ENCODE data around the gene FAR1.
"Not testable (repeated sequence)": the region's sequence is repeated elsewhere in the genome, so short reads cannot be mapped to it uniquely, and the experiment has no call there.

Gene FAR1

DNA sequence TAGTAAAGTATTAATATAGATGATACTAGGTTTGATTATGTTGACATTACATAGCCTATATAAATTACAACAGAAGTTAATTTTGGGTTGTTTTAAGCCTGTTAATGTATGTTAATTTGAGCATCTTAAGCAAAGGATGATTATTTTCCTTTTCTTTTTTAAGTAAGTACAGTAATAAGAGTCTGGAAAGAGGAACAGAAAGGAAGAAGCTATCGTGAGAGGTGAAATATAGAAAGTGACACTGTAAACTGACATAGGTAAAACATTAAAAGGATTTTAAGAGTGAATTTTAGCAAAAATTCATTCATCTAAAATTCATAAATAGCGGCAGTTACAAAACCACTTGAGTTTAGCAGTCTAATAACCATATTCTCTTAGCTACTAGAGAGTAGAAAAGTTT lies 45.5 kb downstream of the FAR1 start:
- no peak for DNase-seq

DNA sequence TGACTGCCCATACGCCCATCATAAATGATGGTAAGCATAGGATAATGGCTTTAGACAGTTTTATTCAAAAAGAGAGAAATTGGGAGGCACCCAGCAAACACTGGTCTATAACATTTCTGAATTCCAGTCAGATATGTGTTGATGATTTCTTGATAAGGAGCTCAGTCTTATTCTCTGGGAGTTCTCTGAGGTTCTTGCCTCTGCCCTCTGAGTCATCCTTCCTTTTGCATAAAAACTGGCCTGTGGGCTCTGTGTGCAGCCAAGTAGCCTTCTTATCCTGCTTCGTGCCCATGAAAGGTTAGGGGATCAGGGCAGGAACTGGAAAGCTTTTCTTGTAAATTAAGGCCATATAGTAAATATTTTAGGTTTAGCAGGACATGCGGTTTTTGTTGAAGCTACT lies 48.9 kb downstream of the FAR1 start:
- DNase-seq = no peak

DNA sequence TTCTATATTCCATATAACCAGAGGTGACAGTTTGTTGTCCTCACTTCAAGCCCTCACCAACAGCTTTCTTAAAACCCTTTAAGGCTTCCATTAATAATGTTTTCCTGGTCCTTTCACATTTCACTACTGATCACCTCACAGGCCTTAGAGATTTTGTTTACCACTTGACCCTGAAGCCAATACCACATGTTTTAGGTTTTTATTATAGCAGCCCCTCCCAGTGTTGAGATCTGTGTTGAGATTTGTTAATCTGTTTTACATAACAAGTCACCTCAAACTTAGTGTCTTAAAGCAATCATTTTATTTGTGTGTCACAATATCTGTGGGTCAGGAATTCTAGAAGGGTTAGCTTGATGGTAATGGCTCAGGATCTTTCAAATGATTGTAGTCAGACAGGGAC lies 49.9 kb downstream of the FAR1 start:
- no peak for DNase-seq

DNA sequence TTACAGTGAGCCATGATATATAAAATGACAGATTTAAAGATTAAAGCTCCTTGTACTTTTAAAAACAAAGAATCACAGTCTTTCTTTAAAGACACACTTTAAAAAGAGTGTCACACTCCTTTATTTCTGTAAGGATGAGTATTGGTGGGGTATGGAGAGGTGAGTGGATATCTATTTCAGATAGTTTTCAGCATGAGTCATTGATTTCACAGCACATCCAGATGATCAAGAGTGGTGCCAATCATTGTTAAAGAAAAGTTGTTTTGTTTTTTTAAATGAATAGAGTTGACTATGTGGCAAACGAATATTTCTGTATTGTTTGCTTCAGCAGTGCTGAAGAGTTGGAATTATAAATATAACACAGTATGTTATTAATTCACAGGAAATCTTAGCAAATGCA lies 52.5 kb downstream of the FAR1 start:
- no peak for DNase-seq

DNA sequence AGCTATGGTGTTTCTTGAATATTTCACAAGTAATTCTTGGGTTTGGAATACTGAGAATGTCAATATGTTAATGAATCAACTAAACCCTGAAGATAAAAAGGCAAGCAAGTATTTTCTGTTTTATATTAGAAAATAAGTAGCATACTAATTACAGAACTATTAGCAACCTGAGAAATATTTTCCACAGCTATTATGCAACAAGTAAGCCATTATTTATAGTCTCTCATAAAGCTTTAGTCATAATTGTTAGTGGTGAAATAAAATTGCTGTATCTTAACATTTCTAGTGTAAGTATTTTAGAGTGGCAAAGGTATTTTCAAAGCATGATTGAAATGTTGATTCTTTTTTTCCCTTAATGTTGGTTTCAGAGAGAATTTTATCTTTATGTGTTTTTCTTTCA lies 53.3 kb downstream of the FAR1 start:
- no peak for DNase-seq

DNA sequence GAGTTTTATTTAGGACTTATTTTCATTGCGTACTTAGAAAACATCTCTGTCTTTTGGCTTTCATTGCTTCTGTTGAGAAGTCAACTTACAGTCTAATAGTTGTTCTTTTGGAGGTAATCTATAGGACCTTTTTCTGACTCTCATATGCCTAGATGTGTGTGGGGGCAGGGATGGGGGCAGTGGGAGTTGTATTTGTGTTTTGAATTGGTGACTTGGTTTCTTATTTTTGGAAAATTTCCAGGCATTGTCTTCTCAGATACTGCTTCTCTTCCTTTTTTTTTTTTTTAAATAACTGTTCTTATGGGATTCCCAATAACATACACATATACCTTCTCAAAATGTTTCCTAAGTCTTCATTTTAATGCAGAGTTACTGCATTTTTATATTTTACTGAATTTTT lies 58.0 kb downstream of the FAR1 start:
- DNase-seq = no peak

DNA sequence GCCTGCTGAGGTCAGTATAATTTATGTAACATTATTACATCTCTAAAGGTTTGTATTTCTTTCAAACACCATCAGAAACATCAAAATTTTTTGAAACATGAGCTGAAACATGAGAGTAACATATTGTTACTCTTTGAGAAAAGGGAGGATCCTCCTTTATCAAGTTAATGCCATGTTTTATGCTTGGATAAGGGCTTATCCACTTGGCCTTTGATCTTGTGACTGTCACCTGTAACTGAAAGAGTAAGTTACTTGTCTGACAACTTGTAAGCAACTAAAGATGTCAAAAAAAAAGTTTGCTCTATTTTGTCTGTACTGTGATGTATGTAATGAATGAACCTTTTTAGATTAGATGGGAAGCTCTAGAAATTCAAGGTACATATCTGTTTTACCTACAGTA lies 59.6 kb downstream of the FAR1 start:
- no peak for DNase-seq

DNA sequence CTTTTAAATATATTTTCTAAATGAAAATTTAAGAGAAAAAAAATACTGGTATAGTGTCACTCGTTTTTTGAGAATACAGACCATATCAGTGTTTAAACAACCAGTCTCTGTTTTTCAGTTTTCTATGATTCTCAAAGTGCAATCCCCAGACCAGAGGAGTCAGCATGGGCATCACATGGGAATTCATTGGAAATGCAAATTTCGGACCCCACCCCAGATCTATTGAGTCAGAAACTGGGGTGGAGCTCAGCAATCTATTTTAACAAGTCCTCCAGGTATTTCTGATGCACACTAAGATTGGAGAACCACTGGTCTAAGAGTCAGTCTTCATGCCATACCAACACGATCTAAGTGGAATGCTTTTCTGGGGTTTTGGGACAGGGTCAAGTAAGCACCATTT lies 66.1 kb downstream of the FAR1 start:
- no peak for DNase-seq

DNA sequence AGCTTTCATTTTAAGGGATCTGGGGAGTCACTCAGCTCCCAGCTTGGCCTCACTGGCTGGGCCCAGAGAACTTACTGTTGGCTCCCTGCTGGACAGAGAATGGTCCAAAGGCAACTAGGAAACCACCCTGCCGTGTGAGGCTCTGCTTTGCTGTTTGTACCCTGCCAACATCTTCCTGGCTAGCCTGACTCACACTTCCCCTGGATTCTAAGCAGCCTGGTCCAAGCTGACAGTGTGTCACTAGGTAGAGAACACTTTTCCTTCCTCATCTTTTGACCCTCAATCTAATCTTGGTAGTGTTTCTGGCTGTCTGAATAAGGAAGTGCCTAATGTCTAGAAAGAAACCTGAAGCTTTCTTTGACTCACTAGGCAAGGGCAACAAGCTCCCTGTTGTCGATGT lies 76.7 kb downstream of the FAR1 start:
- DNase-seq = no peak

DNA sequence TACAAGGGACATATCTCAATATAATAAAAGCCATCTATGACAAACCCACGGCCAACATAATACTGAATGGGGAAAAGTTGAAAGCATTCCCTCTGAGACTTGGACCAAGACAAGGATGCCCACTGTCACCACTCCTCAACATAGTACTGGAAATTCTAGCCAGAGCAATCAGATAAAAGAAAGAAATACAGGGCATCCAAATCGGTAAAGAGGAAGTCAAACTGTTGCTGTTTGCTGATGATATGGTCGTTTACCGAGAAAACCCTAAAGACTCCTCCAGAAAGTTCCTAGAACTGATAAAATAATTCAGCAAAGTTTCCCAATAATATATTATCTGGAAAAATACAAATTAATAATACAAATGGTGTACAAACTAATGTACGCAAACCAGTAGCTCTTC lies 84.8 kb downstream of the FAR1 start:
- DNase-seq = not testable (repeated sequence)

DNA sequence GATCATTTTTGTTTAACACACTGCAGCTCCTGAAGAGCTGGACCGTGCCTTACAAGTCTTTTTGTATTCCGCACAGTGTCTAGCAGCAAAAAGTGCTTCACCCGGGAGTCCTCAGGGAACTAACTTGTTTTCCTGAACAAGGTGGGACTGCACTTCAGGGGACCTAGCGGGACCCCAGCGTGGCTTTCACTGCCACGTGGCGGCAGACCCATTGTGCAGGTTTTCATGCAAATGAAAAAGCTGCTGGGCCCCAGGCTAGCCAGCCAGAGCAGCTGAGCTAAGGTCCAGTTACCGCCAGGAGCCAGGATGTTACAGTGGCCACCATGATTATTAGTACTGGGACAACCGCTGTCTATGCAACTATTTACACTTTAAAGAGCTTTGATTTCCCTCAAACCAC lies 90.6 kb downstream of the FAR1 start:
- no peak for DNase-seq

DNA sequence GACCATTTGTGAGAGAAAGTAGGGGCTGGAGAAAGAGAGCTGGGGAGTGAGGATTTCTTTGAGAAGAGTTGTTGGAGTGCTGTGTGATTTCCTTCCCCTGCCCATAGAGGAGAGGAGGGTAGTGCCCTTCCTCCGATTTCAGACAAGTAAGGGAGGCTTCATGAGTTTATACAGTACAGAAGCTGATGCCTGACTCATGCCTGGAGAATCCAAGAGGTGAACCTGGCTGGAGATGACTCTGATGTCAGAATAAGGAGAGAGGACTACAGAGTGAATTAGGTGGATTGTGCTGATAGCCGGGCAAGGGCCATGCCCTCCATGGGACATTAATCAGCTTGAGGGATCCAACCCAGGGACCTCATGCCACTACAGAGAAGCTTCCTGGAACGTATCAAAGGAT lies 91.6 kb downstream of the FAR1 start:
- DNase-seq = no peak

DNA sequence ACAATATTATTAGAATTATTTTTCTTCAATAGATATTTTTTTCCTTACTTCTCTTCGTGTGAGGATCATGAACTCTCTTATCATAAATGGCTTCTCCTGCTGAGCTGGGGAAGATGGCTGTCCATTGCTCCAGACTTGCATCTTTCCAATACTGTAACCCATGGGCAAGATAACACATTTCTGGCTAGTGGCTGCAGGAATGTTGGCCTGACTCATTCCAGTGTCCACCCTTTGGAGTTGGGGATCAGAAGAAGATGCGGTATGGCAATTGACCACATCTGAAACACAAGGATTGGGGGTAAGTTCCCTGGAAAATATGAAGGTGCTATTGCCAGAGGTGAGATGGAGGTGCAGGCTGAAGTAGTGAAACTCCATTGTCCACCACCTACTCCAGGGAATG lies 92.8 kb downstream of the FAR1 start:
- DNase-seq = no peak

DNA sequence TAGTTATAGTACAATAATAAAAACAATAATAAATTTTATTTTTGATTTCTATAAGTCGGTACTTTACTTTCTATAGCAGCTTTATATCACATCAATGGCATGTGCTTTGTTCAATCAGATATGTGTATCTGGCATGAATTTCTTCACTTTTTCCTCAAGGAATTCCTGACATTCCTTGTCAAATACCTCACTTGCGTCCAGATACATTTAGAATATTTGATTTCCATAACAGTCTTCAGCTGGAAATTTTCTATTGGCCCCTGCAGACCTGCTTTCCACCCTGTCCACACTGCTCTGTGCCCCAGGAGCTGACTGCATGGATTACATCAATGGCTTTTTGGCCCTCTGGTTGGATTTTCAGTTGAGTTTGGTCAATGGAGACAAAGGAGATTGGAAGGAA lies 93.2 kb downstream of the FAR1 start:
- DNase-seq = no peak

DNA sequence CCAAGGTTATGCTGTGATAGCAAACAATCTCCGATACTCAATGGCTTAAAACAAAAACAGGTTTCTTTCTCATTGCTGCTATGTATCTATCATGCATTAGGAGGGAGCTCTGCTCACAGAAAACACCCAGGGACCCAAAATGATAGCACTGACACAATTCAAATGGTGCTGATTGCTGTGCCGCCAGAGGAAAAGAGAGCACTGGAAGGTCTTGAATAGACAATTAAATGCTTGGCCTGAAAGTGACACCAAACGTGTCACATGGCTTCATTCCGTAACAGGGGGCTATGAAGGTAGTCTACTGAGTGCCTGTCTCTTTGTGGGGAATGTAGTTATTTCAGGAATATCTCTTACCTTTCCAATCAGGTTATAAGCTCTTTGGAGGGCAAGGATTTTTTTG lies 94.2 kb downstream of the FAR1 start:
- peak; percentile 16 for DNase-seq

DNA sequence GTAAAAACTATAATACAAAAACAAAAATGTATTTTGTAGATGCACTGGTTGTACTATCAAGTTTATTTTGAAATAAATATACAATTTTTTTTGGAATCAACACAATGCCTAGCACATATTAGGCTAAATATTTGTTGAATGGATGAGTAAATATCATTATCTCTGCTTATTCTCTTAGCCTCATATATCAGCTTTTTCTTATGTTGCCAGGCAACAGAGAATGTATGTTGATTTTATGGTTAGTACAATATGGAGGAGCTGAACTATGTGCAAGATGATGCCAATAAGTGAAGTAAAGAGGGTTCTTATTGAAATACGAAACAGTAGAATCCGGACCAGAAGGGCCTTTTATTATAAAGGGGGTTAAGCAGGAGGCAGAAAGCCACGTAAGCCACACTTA lies 94.9 kb downstream of the FAR1 start:
- peak; percentile 46 for DNase-seq

DNA sequence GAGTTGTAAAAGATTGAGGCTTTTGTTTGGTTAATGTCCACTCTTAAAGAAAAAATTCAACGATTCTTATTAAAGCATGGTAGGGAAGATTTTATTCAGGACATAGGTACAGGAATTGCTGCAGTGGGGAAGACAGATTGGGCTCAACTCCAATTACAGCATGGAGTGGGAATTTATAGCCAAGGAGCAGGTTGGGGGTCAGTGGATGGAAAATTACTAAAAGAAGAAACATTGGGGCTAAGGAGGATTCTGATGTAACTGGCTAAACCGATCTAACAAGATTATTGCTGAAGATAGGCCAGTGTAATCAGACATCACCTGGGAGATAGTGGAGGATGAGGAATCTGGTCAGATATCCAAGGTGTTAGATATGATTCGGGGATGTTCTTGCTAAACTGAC lies 97.4 kb downstream of the FAR1 start:
- no peak for DNase-seq

DNA sequence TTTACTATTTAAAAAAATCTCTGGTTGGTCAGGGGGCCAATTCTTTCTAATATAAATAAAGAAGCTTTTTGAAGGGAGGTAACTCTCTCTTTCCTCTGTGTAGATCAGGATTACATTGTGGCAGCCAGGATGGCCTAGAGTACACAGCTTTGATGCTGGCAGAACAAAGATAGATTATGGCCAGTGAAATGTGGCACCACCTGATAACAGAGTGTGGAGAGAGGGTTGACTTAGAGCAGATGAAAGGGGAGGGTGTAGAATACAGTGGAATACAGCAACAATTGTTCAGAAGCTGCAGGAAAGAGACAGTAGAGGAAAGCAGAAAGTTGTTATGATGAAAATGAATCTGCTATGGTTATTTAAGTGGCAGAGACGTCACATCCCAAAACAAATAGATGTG lies 99.0 kb downstream of the FAR1 start:
- no peak for DNase-seq

DNA sequence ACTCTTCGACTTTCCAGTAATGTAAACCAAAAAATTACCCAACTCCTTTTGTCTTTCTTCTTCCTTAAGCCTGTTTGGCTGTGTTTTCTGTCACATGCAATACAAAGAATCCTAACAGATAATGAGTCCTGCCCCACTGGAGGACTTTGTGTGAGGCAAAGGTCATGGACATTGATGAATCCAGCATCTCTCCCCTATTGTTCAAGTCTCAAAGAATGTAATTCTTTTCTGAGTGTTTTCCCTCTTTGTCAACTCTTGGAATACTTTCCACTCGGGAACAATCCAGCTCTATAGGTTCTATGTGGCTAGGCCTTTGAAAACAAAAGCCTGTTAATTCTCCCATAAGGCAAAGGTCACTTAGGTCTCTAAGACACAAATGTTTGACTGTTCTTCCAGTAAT lies 100.7 kb downstream of the FAR1 start:
- DNase-seq = no peak

DNA sequence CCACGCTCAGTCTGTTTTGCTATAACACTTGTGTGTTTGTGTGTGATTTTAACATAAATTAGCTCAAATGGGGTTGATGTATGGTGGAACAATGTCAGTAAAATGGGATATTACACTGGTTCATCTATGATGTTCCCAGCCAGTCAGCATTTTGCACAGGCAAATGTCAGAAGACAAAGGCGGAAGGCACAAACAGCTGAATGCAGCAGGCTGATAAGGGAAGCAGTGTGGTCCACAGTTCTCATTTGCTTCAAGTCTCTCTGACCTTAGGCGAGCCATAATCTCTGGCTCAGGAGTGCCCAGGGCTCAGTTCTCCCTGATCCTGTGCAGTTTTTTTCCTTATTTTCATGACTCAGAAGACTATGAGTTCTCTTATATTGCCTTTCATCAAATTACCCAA lies 102.7 kb downstream of the FAR1 start:
- DNase-seq = no peak

DNA sequence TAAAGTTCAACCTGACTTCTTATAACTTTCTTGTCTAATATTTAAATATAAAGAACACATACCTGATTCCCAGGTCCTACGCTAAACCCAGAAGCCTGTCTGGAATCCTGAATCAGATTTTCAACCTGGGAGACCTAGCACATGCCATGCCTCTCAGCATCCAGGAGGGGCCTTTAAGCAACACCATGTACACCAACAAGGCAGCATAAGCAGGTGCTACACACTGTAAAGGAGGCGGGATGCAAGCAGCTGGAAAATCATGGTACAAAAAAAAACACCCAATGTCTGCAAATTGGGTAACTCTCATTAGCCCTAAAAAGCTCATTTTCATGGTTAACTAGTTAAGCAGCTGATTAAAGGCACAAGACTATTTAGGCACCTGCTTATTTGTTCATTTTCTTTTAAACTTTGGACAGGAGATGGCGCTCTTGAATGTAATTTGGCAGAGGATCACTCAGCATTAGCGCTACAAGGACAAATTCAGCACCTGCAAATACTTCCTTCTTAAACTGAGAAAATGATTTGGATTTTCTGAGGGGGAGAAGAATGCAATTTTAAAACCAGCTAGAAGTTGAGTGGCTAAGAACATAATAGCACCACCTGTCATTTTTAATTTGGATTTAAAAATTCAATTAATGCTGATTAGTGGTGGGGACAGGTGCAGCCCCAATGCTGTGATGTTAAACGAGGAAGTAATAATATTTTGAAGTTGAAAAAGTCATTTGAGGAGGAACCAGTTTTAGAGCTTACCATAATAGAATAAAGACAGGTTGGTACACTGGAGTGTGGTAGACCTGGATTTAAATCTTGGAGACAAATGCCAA lies 104.0 kb downstream of the FAR1 start:
- DNase-seq = peak; percentile 86

DNA sequence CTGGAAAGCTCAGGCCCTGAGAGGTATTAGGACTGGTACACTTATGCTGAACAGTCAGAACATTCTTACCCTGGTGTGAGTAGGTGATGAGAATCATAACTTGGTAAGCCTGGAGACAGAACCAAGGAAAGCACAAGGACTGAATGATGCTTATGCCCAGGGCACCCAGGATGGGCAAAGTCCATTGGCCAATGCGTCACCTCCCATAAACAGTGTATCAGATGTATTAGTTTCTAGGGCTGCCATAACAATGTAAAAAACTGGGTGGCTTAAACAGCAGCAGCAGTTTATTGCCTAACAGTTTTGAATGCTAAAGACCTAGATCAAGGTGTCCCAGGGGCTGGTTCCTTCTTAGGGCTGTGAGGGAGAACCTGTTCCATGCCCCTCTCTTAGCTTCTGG lies 107.0 kb downstream of the FAR1 start:
- no peak for DNase-seq

DNA sequence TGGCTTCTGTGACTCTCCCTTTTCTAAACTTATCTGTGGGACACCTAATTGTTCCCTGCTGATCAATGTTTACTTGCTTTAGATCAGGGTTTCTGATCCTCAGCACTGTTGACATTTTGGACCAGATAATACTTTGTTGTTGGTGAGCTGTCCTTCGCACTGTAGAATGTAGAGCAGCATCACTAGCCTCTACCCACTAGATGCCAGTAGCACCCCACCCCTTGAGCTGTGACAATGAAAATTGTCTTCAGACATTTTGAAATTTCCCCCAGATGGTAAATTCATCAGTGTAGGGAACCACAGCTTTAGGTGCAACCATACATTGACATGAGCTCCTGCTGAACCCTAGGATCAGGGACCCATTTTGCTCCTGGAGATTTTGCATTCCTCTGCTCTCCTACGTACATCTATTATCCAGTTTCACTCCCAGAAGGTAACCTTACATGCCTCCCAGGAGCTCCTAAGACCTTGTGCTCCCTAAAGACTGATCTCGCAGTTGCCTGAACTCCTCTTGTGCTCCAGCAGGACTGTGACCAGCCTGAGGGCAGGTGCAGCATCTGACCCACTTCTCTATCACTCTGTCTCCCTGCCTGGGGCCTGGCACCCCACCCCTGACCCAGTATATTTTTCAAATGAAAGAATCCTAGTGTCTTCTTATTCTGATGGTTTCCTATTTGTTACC lies 107.8 kb downstream of the FAR1 start:
- peak; percentile 36 for DNase-seq

DNA sequence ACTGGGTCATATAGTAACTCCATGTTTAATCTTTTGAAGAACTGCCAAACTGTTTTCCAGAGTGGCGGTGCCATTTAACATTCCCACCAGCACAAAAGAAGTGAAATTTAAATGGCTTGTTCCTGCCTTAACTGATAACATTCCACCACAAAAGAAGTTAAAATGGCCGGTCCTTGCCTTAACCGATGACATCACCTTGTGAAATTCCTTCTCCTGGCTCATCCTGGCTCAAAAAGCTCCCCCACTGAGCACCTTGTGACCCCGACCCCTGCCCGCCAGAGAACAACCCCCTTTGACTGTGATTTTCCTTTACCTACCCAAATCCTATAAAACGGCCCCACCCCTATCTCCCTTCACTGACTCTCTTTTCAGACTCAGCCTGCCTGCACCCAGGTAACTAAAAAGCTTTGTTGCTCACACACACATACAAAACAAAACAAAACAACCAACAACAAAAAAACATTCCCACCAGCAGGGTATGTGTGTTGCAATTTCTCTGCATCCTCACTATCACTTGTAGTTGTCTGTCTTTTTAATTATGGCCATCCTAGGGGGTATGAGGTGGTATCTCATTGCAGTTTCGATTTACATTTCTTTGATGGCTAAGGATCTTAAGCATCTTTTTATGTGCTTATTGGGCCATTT lies 109.0 kb downstream of the FAR1 start:
- DNase-seq = no peak
